Choroid plexus epithelial cell (primary cell): ENCODE data around the gene SPAG17.

Source experiments
- DNase-seq: peaks from one replicate; pipeline ENCODE4 v3.0.0-alpha.2; 2010; ENCODE audit warnings: low read depth
- H3K4me3 ChIP-seq: 2 replicates; pipeline ENCODE4 v1.5.1; 2011; ENCODE audit warnings: low read depth, mild to moderate bottlenecking, control low read depth, low read length, moderate library complexity
- CTCF ChIP-seq: conservative IDR thresholded peaks from 2 replicates; pipeline ENCODE4 v1.5.1; 2011; ENCODE audit warnings: low read depth, mild to moderate bottlenecking, control low read depth, inconsistent platforms, low read length, moderate library complexity

Gene SPAG17

GRCh38 chr1:117981455-117982192, 203.4 kb downstream of the SPAG17 start:
- TF ChIP-seq CTCF, result no peak
- H3K4me3 ChIP-seq, result no peak overlapping the region
- DNase-seq, result no peak

- H3K4me3 ChIP-seq, result no peak overlapping the region
- no peak for DNase-seq
- no peak for TF ChIP-seq CTCF
Observed at GRCh38 chr1:117976381-117976780, 208.6 kb downstream of the SPAG17 start.

GRCh38 chr1:117971777-117972176, 213.3 kb downstream of the SPAG17 start:
- no peak for DNase-seq

GRCh38 chr1:117970252-117970651, 214.8 kb downstream of the SPAG17 start:
- no peak for TF ChIP-seq CTCF
- no peak overlapping the region for H3K4me3 ChIP-seq
- no peak for DNase-seq

More at GRCh38 chr1:117971777-117972176, 213.3 kb downstream of the SPAG17 start:
- no peak for TF ChIP-seq CTCF
- no peak overlapping the region for H3K4me3 ChIP-seq

- H3K4me3 ChIP-seq, result no peak overlapping the region
- DNase-seq, result peak; percentile 82
- no peak for TF ChIP-seq CTCF
Observed at GRCh38 chr1:117967881-117968280, 217.1 kb downstream of the SPAG17 start.

GRCh38 chr1:117967477-117967876, 217.6 kb downstream of the SPAG17 start:
- DNase-seq, result peak; percentile 91
- peak; percentile 57 for TF ChIP-seq CTCF
- H3K4me3 ChIP-seq, result no peak overlapping the region
